HG02943 (cell line): ENCODE data around the gene EYA3.

Source experiments
- ATAC-seq: cut with Tn5 transposase; IDR thresholded peaks from one replicate; pipeline ENCODE4 v1.9.1; 2021; ENCODE audit warnings: mild to moderate bottlenecking, low read depth, moderate library complexity; ENCODE audit not compliant: unreplicated experiment

Gene EYA3

DNA sequence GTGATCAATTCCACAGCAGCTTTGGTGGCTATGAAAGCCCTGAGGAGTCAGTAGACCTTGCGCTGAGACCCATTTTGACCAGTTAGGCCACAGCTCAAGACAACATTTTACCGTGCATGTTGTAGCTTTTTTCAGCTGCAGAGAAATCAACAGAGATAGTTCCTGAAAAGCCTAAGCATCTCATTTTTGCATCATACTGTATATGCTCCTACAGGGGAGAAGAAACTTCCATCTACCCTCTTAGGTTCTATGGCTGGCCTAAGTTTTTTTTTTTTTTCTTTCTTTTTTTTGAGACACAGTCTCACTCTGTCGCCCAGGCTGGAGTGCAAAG, 24.8 kb upstream of the EYA3 start:
- no peak for ATAC-seq

DNA sequence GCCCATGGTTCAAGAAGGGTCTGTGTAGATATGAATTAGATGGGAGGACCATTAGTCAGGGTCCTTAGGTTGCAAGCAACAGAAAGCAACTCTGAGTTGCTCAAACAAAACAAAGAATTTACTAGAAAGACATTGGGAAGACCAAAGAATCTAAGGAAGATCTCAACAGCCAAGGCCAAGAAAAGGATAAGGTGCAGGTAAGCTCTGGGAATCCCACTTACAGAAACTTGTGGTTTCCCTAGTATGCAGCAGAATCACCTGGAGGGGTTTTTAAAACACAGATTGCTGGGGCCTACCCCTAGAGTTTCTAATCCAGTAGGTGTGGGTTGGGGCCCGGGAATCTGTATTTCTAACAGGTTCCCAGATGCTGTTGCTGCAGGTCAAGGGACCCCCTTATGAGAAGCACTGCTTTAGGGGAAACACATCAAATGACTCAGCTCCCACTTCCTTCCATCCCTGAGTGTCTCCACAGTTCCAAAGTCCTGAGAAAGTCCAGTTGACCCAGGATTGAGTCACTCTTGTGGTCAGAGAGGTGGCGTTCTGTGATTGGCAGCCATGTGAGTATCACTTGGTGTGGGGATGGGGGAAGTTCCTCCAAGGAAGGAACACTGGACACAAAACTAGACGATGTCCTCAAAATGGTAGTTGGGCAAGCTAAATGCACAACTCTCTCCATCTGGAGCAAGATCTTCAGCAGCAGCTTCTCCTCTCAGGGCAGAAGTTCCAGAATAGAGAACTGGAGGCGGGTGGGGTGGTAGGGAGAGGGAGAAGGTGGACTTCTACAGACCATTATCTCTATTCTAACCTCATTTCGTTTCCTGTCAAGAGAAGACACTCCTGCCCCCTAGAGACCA, 24.2 kb upstream of the EYA3 start:
- no peak for ATAC-seq

- no peak for ATAC-seq
Measured at GRCh38 chr1:28111157-28111556, 22.7 kb upstream of the EYA3 start.

GRCh38 chr1:28110555-28110954, 22.1 kb upstream of the EYA3 start:
- ATAC-seq, result no peak

DNA sequence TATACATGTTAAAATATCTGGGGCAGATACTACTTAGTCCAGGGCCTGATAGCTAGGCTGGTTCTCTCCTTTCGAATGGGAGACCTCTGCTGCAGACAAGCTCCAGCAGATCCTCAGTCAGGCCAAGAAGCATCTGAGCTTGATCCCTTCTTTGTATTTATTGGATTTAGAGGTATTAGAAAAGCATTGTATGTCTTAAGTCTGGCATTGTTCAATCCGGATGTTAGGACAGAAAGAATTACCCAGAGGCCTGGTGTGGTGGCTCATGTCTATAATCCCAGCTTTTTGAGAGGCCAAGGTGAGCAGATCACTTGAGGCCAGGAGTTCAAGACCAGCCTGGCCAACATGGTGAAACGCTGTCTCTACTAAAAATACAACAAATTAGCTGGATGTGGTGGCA, 21.2 kb upstream of the EYA3 start:
- ATAC-seq, result no peak

GRCh38 chr1:28108001-28108400, 19.6 kb upstream of the EYA3 start:
- ATAC-seq, result no peak

- ATAC-seq, result no peak
Measured at GRCh38 chr1:28104866-28105467, 16.6 kb upstream of the EYA3 start.

DNA sequence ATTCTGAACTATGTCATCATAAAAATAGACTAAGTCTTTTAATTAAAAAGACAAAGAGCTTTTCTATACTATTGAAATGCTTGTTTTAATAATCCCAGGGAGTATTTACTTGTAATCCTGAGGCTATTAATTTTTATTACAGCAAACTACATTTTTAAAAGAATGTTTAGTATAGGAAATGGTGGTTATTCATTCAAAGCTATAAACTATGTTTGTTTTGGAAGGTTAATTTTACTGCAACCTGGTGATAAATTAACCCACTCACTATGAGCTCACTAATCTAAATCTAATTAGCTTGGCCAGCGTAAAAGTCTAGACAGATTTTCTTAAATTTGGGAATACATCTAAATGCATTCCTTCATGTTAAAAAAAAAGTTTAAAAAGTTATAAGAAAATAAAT, 13.8 kb upstream of the EYA3 start:
- no peak for ATAC-seq

GRCh38 chr1:28099050-28099769, 10.8 kb upstream of the EYA3 start:
- ATAC-seq, result no peak

GRCh38 chr1:28097100-28097472, 8.7 kb upstream of the EYA3 start:
- no peak for ATAC-seq

GRCh38 chr1:28096210-28097099, 8.0 kb upstream of the EYA3 start:
- no peak for ATAC-seq

DNA sequence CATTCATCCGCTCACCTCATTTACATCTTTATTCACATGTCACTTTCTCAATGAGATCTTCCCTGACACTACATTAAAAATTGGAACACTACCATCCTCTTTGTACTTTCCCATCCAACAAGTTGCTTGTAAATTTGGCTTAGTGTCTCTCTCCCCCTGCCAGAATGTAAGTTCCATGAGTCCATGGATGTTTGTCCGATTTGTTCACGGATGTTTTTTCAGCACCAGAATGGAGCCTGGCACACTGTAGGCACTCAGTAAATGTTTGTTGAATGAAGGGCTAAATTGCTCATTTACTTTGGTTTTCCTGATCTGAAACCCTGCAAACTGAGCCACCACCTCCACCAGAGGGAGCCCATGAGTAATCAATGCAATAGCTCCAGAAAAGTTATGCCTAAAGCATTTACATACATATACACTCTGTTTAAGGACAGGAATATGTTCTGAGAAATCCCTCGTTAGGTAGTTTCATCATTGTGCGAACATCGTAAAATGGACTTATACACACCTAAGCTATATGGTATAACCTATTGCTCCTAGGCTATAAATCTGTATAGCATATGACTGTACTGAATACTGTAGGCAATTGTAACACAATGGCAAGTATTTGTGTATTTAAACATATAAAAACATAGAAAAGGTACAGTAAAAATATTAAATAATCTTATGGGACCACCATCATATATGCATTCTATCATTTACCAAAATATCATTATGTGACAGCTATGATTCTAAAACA, 2.8 kb upstream of the EYA3 start:
- ATAC-seq, result no peak

GRCh38 chr1:28087614-28088167, 719 bp downstream of the EYA3 start:
- peak; percentile 2 for ATAC-seq

- ATAC-seq, result no peak
Measured at GRCh38 chr1:28086651-28087050, 1.8 kb downstream of the EYA3 start.

- no peak for ATAC-seq
Measured at GRCh38 chr1:28085129-28085528, 3.3 kb downstream of the EYA3 start.

DNA sequence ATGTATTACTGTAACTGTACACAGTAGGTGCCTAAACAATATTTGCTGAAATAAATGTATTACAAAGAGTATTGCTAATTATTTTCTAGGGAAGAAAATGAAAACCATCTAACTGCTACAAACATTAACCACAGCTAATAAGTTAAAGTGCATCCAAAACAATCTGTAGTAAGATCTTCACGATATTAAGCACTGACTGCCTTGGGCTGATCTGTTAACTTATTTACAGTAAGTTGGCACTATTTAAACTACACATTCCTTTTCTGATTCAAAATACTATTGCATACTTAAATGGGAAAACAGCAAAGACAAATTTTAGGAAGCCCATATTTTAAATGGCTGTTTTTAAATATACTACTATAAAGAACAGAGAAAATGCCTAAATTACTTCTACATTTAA, 4.5 kb downstream of the EYA3 start:
- ATAC-seq, result no peak

DNA sequence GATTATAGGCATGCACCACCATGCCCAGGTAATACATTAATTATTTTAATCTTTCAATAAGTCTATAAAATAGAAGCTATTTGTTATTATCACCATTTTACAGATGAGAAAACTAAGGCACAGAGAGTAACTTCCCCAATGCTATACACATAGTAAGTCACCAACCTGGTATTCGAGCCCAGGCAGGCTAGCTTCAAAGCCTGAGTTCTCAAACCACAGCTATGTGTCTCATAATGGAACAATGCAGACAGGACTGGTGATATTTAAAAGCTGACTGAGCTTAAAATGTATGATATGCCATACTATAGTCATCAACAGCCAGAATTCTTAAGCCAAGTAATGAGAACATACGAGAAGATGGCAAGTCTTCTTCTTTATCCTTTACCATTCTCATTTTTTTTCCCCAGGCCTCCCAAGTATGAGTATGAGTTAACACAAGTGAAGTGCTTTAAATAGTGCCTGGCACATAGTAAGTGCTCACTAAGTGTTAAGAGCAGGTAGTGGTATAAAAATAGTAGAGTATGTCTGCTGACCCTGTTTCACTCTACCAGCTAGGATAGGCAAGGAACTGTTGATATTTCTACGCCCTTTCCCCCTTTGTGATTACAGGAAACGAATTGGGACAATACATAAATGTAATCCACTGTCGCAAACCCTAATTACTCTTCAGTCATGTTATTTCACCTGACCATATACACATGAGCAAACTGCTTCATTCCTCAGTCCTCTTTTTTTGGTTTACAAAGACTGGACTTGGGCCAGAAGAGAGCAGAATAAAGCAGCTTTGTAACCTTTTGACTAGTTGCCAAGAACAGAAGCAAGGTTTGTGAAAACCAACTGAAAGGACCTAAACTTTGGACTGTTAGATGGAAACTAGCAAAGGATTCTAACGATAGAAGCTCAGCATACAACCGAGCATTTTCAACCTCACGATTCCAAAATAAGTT, 9.5 kb downstream of the EYA3 start:
- no peak for ATAC-seq

- ATAC-seq, result no peak
Measured at GRCh38 chr1:28078262-28078661, 10.1 kb downstream of the EYA3 start.
